Measurements from ENCODE around the gene VPS37C. TPM values are rescaled to one million over a fixed set of nuclear protein-coding genes. Genes with fewer than 3 reads are reported as not detected.
A peak's percentile ranks its signal among the peaks of the same experiment; 100 is the strongest.

VPS37C gene
- total and polyA plus RNA-seq, 2 donors from 2014 or later = 13.9 to 31.8 TPM

GRCh38 chr11:61123775-61124571, 37.3 kb downstream of the VPS37C start:
- peak in 1 of 5 donors; percentile 31 for DNase-seq
- no peaks in the 10 kb centered on the region for H3K27me3 ChIP-seq (ENCODE audit: control insufficient read depth, insufficient read depth, low read length)
- no peak overlapping the region for H3K9ac ChIP-seq (ENCODE audit: low read length in 3 of 3)
- FAIRE-seq = no peak
- intact Hi-C loops (cut with DNase I) = no loop called here
- no peaks in the 10 kb centered on the region for H3K9me3 ChIP-seq (ENCODE audit: control insufficient read depth in 2 of 3, insufficient read depth in 1 of 3, low read length in 3 of 3)
- TF ChIP-seq CTCF (IDR thresholded peaks at IDR 0.05; ENCODE audit: borderline replicate concordance, extremely low read depth, insufficient read depth) = no peak
- no peak overlapping the region for H3K4me3 ChIP-seq (ENCODE audit: low read length in 3 of 3)
- H3K4me1 ChIP-seq (ENCODE audit: control insufficient read depth in 2 of 3, insufficient read depth in 2 of 3, low read depth in 1 of 3, low read length in 3 of 3) = peaks cover 0 to 2% (median 0%) of the 10 kb centered on the region in 3 donors
- no peaks in the 10 kb centered on the region for H3K36me3 ChIP-seq (ENCODE audit: control insufficient read depth in 2 of 3, insufficient read depth in 3 of 3, low read length in 3 of 3)
- no peak overlapping the region for H3K27ac ChIP-seq (ENCODE audit: low read depth in 2 of 2, low read length in 2 of 2)

- intact Hi-C loops (cut with DNase I) = no loop called here
- no peak for FAIRE-seq
- Histone ChIP-seq H3K36me3 (ENCODE audit: control insufficient read depth in 2 of 3, insufficient read depth in 3 of 3, low read length in 3 of 3) (no peaks in the 10 kb centered on the region), H3K4me3 (ENCODE audit: low read length in 3 of 3) (no peak overlapping the region), H3K9me3 (ENCODE audit: control insufficient read depth in 2 of 3, insufficient read depth in 1 of 3, low read length in 3 of 3) (no peaks in the 10 kb centered on the region), H3K9ac (ENCODE audit: low read length in 3 of 3) (no peak overlapping the region), H3K27me3 (ENCODE audit: control insufficient read depth, insufficient read depth, low read length) (no peaks in the 10 kb centered on the region), H3K4me1 (ENCODE audit: control insufficient read depth in 2 of 3, insufficient read depth in 2 of 3, low read depth in 1 of 3, low read length in 3 of 3) (peaks cover 0 to 2% (median 0%) of the 10 kb centered on the region in 3 donors), H3K27ac (ENCODE audit: low read depth in 2 of 2, low read length in 2 of 2) (no peak overlapping the region)
- TF ChIP-seq CTCF (IDR thresholded peaks at IDR 0.05; ENCODE audit: borderline replicate concordance, extremely low read depth, insufficient read depth) = no peak
- no peak for DNase-seq
These were observed 38.5 kb downstream of the VPS37C start for GRCh38 chr11:61122761-61123160.

- Histone ChIP-seq H3K27ac (ENCODE audit: low read depth in 2 of 2, low read length in 2 of 2) (no peak overlapping the region), H3K27me3 (ENCODE audit: control insufficient read depth, insufficient read depth, low read length) (no peaks in the 10 kb centered on the region), H3K4me3 (ENCODE audit: low read length in 3 of 3) (no peak overlapping the region), H3K4me1 (ENCODE audit: control insufficient read depth in 2 of 3, insufficient read depth in 2 of 3, low read depth in 1 of 3, low read length in 3 of 3) (peaks cover 0 to 2% (median 0%) of the 10 kb centered on the region in 3 donors), H3K9me3 (ENCODE audit: control insufficient read depth in 2 of 3, insufficient read depth in 1 of 3, low read length in 3 of 3) (no peaks in the 10 kb centered on the region), H3K36me3 (ENCODE audit: control insufficient read depth in 2 of 3, insufficient read depth in 3 of 3, low read length in 3 of 3) (no peaks in the 10 kb centered on the region), H3K9ac (ENCODE audit: low read length in 3 of 3) (no peak overlapping the region)
- intact Hi-C loops (cut with DNase I) = no loop called here
- FAIRE-seq = no peak
- no peak for TF ChIP-seq CTCF (IDR thresholded peaks at IDR 0.05; ENCODE audit: borderline replicate concordance, extremely low read depth, insufficient read depth)
- no peak for DNase-seq
These were observed 39.3 kb downstream of the VPS37C start for GRCh38 chr11:61121917-61122316.

Measured in kidney (tissue), 14 donors.